SK-N-MC (cell line): ENCODE measurements around the gene TUT4.

Experiments
- EZH2 ChIP-seq: fragments of 200-600 bp; sonication (generic); IDR thresholded peaks from one replicate; pipeline ENCODE4 v1.6.1; 2017; ENCODE audit warnings: antibody characterized with exemption
- FOXP2 ChIP-seq: optimal IDR thresholded peaks from 2 replicates; pipeline ENCODE3; 2011; ENCODE audit warnings: mild to moderate bottlenecking, moderate library complexity; ENCODE audit not compliant: insufficient read depth; ENCODE audit errors: extremely low read length, control extremely low read depth
- POLR2AphosphoS5 ChIP-seq: IDR thresholded peaks from 2 replicates; pipeline ENCODE4 v1.6.1; 2012; ENCODE audit warnings: mild to moderate bottlenecking, low read depth, low read length, borderline replicate concordance

- TF ChIP-seq POLR2AphosphoS5 (no peak), EZH2 (no peak), FOXP2 (no peak)
These were observed 50.1 kb downstream of the TUT4 start for GRCh38 chr1:52502789-52503188.
